ENCODE results near the gene MRPL21. TPM values are rescaled to one million over a fixed set of nuclear protein-coding genes. Genes with fewer than 3 reads are reported as not detected.

The MRPL21 gene
- total RNA-seq (2022; extraction: Qiagen RNA extraction), result 108 to 141 TPM (median 134 TPM) in 5 replicates

DNA sequence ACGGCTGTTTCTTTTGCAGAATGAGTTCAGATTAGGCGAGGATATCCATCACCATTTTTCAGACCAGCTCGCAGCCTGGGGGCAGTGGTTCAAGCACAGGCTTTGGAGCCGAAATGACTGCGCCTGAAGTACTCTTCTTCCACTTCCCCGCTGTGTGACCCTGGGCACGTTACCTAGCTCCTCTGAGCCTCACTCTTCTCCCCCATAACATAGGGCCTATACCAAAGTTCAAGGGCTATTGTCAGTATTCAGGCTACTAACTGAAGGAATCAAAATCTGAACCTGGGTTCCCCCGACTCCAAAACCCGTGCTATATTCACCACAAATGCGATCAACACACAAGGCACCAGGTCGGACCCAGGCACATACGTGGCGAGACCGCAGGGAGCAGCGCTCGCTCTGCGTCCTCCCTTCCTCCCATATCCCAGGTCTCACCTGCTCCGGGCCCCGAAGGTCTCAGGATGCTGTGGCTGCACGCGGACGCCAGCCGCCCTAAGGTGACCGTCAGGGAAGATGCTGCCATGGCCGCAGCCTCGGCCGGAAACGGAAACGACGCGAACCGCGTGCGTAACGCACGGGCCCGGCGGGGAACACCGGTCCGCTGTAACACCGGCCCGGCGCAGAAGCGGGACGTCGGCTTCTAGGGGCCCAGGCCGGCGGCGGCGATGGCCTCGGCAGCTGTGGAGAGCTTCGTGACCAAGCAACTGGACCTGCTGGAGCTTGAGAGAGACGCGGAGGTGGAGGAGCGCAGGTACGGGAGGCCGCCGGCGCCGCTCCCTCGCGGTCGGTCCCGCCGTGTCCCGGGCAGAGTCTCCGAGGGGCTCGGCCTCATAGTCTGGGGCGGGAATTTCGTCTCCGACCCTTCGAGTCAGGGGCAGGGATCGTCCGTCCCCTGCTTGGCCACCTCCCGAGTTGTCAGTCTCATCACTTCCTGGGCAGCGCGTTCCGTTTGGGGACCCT lies at the start of gene MRPL21, which contains the start of gene IGHMBP2:
TSS of gene MRPL21 (minus strand) at position 545 of the 960 bp plus-strand sequence. CDS start at position 523, 22 bp downstream.
TSS of gene IGHMBP2 (plus strand) at position 604 of the 960 bp plus-strand sequence. CDS start at position 666, 62 bp downstream.

GRCh38 chr11:68841718-68842426 lies 61.8 kb downstream of the MRPL21 start, which contains the start of gene CPT1A:
TSS of gene CPT1A (minus strand) at chr11:68841916. CDS start at chr11:68815474, 26,442 bp downstream.

Other genes starting within 250 kb of the MRPL21 start
- 8.8 to 25.2 TPM (median 19.3 TPM) in 5 replicates for gene GAL, start 219.3 kb downstream of the MRPL21 start, total RNA-seq (2022; extraction: Qiagen RNA extraction)
- gene TESMIN, start 152.3 kb downstream of the MRPL21 start, total RNA-seq (2022; extraction: Qiagen RNA extraction), result 4.6 to 7.3 TPM (median 6.3 TPM) in 5 replicates
- 26.7 to 34.4 TPM (median 30.6 TPM) in 5 replicates for gene CPT1A, start 61.9 kb downstream of the MRPL21 start, total RNA-seq (2022; extraction: Qiagen RNA extraction)
- 13.2 to 16.2 TPM (median 13.8 TPM) in 5 replicates for gene IGHMBP2, start 59 bp upstream of the MRPL21 start, total RNA-seq (2022; extraction: Qiagen RNA extraction)
- gene MRGPRD, start 77.2 kb upstream of the MRPL21 start, total RNA-seq (2022; extraction: Qiagen RNA extraction), result not detected in 5 replicates
- gene MRGPRF, start 109.4 kb upstream of the MRPL21 start, total RNA-seq (2022; extraction: Qiagen RNA extraction), result 0.06 to 0.10 TPM in 2 of 5 replicates, not detected in the others
- 11.3 to 14.1 TPM (median 12.6 TPM) in 5 replicates for gene TPCN2, start 145.1 kb upstream of the MRPL21 start, total RNA-seq (2022; extraction: Qiagen RNA extraction)

Measured in A549 treated with Hydrocortisone at 1 μM for 4 hours (cell line).